Thymus (tissue), 11 donors: ENCODE data around the gene SYT17. TPM values are rescaled to one million over a fixed set of nuclear protein-coding genes. Genes with fewer than 3 reads are reported as not detected.

Experiments used
- DNase-seq, 9 donors: peaks; one replicate each; pipeline ENCODE4 v3.0.0-alpha.2; 2013; ENCODE audit warnings: low spot score in 9 of 9, low read depth in 6 of 9, missing footprints in 1 of 9
- H3K27ac ChIP-seq, 2 donors: one replicate each; pipeline ENCODE4 v1.5.1; 2013; ENCODE audit warnings: control low read depth in 1 of 2, low read depth in 1 of 2, low read length in 1 of 2, mild to moderate bottlenecking in 1 of 2, moderate library complexity in 1 of 2
- H3K27me3 ChIP-seq, 2 donors: one replicate each; pipeline ENCODE4 v1.5.1; 2013; ENCODE audit warnings: low read length in 1 of 2; ENCODE audit not compliant: control insufficient read depth in 2 of 2, insufficient read depth in 1 of 2
- H3K36me3 ChIP-seq, 2 donors: one replicate each; pipeline ENCODE4 v1.5.1; 2013; ENCODE audit warnings: low read length in 1 of 2, mild to moderate bottlenecking in 1 of 2, moderate library complexity in 1 of 2; ENCODE audit not compliant: control insufficient read depth in 2 of 2, insufficient read depth in 2 of 2
- H3K4me1 ChIP-seq, 2 donors: one replicate each; pipeline ENCODE4 v1.5.1; 2013; ENCODE audit warnings: low read length in 2 of 2; ENCODE audit not compliant: control insufficient read depth in 2 of 2, insufficient read depth in 2 of 2
- H3K4me3 ChIP-seq, 2 donors: one replicate each; pipeline ENCODE4 v1.5.1; 2013; ENCODE audit warnings: low read length in 2 of 2, control low read depth in 1 of 2, mild to moderate bottlenecking in 1 of 2
- H3K9me3 ChIP-seq, 2 donors: one replicate each; pipeline ENCODE4 v1.5.1; 2013; ENCODE audit warnings: low read length in 1 of 2, mild to moderate bottlenecking in 1 of 2; ENCODE audit not compliant: control insufficient read depth in 2 of 2, insufficient read depth in 1 of 2
- WGBS: extraction: QIAGEN DNeasy Blood & Tissue Kit; methylation state at CpG from one replicate; pipeline ENCODE4 v1.1.7; 2013; 5-methylcytosine and 5-hydroxymethylcytosine counted together
- polyA plus RNA-seq: library from polyadenylated mRNA; stranded (reverse); fragments of 200-250 nt; gene quantifications from one replicate; pipeline ENCODE4 v1.2.3, GENCODE V29; 2013
- total RNA-seq: library from RNA; stranded (reverse); fragments of 120-200 nt; gene quantifications from one replicate; pipeline ENCODE4 v1.2.4, GENCODE V29; 2013
- donor health status: healthy.

The SYT17 gene
- total and polyA plus RNA-seq, 2 donors, result 0.38 to 0.52 TPM

DNA sequence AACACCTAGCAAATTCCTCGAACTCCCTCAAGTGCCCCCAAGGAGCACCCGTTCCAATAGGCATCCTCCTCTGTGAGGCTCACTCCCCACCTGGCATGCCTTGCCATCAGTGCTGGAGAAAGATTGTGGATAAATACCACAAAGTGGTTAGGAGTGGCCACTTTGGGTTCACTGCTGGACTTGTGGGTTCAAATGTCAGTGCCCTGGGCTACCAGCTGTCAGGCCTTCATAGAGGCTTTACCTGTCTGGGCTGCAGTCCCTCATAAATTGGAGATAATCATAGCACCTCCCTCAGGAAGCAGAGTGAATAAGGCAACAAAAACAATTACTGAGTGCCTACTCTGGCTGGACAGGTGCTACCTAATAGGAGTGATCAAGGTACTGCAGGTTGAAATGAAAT lies 1.5 kb upstream of the SYT17 start:
- peaks cover 30 to 35% of the 10 kb centered on the region in 2 donors for H3K27me3 ChIP-seq
- DNase-seq, result no peak
- H3K36me3 ChIP-seq, result no peaks in the 10 kb centered on the region
- no peaks in the 10 kb centered on the region for H3K9me3 ChIP-seq
- WGBS, result 91% methylated on average over 2 of the region's 2 CpGs
- H3K27ac ChIP-seq, result no peak overlapping the region
- no peak overlapping the region for H3K4me3 ChIP-seq
- H3K4me1 ChIP-seq, result no peaks in the 10 kb centered on the region

DNA sequence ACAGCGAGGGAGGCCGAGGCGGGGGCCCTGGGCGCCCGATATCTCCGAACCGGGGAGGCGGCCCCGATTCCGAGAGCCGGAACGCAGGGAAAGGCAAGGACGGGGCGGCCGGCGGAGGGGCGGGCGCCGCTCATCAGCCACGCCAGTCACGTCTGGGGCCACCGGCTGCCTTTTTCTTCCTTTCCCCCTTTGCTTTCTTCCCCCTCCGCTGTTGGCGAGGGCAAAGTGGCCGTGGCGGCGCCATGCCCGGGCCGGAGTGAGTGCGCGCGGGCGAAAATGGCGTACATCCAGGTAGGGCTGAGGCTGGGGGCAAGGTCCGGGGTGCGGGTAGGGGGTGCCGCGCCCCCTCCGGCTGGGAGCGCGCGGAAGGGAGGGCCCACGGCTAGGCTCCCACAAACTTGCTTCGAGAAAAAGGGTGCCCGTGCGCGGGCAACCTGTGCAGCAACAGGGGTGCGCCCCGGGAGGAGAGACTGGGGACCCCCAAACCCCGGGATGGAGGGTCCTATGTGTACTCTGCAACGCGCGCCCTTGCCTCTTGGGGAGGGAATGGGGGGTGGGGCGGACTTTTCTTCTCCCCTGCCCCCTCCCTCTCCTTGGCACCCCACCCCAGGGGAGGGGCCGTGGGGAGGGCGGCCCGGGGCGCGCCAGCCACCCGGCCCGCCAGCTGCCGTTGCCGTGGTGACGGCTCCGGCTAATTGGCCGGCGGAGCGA lies 486 bp downstream of the SYT17 start:
- Histone ChIP-seq H3K27ac (no peak overlapping the region), H3K4me1 (no peaks in the 10 kb centered on the region), H3K27me3 (peaks cover 30 to 35% of the 10 kb centered on the region in 2 donors), H3K4me3 (peak overlapping the region in 1 of 2 donors; percentile 18), H3K9me3 (no peaks in the 10 kb centered on the region), H3K36me3 (no peaks in the 10 kb centered on the region)
- DNase-seq, result no peak
- WGBS, result 2% methylated on average over 68 of the region's 68 CpGs

DNA sequence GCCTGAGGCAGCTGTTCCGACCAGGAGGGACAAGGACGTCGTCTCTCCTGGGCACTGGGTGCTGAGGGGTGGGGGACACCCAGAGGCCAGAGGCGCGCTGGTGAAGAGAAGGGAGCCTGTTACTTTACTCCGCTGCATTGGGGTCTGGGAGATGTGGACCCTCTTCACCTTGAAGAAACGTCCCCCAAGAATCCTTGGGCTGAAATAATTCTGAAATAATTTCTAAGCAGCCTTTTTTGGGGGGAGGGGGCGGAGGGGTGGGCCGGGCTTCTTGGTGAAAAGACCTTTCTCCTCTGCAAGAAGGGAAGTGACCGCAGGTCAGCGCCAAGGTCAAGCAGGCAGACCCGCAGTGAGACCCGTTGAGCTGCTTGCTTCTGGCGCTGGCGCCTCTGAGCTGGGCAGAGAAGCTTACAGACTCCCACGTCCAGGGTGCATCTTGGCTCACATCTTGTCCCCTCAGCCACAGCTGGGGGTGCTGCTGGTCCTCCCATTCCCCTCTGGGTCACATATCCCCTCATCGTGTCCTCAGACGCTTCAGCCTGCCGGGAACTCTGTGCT lies 1.1 kb downstream of the SYT17 start:
- no peaks in the 10 kb centered on the region for H3K9me3 ChIP-seq
- H3K4me3 ChIP-seq, result no peak overlapping the region
- H3K4me1 ChIP-seq, result no peaks in the 10 kb centered on the region
- no peak for DNase-seq
- no peak overlapping the region for H3K27ac ChIP-seq
- H3K27me3 ChIP-seq, result peaks cover 30 to 35% of the 10 kb centered on the region in 2 donors
- H3K36me3 ChIP-seq, result no peaks in the 10 kb centered on the region
- WGBS, result 30% methylated on average over 19 of the region's 19 CpGs

DNA sequence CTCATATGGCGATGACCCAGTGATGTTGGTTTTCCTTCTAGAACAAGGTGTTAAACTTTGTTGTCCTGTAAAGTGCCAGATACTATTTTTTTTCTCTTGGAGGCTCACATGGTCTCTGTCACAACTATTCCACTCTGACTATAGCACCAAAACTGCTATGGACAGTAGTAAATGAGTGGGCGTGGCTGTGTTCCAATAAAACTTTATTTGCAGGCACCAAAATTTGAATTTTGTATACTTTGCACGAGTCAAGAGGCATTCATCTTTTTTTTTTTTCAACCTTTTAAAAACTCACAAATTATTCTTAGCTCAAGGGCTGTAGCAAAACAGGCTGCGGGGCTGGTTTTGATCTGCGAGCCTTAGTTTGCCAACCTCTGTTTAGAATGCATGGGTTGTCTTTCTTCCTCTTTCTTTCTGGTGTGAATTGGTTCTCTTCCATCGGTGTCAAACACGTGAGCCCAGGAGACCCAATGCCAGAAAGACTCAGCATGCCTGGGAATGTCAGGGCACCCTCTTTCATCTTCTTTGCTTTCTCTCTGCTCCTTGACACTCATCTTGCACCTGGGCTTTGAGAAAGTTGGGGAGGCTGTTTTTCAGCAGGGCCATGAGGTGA lies 2.1 kb downstream of the SYT17 start:
- Histone ChIP-seq H3K4me3 (no peak overlapping the region), H3K4me1 (no peaks in the 10 kb centered on the region), H3K27me3 (peaks cover 30 to 35% of the 10 kb centered on the region in 2 donors), H3K9me3 (no peaks in the 10 kb centered on the region), H3K27ac (no peak overlapping the region), H3K36me3 (no peaks in the 10 kb centered on the region)
- WGBS, result 86% methylated on average over 7 of the region's 7 CpGs
- DNase-seq, result no peak

DNA sequence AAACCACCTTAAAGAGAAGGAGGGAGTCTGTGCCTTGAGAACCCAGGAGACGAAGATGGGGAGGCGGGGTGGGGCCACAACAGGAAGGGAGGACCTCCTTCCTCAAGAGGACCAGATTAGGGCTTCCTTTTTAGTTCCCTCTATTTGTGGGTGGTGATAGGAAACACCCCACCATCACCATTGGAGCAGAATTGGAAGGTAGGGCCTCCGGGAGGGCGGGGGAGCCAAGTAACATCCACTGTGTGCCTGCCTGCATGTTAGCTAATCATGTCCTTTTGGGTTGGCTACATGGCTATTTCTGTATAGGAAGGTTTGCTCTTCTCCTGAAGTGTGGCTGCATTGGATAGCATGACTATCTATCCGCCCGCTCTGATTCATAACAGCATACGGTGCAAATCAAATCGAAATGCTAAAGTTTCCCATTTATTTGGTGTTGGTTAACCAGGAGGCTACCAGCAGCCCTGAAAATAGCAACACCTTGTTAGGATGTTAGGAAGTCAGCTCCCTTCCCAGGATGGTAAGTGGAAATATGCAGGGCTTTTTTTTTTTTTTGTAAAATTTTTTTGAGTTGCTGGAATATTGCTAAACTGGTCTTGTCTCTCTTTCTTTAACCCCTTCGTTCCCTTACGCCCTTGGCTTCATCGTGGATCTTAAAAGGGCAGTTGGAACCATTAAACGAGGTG lies 4.2 kb downstream of the SYT17 start:
- 91% methylated on average over 12 of the region's 12 CpGs for WGBS
- Histone ChIP-seq H3K27ac (no peak overlapping the region), H3K36me3 (no peaks in the 10 kb centered on the region), H3K9me3 (no peaks in the 10 kb centered on the region), H3K4me3 (no peak overlapping the region), H3K4me1 (no peaks in the 10 kb centered on the region), H3K27me3 (peaks cover 24 to 29% of the 10 kb centered on the region in 2 donors)
- DNase-seq, result no peak

DNA sequence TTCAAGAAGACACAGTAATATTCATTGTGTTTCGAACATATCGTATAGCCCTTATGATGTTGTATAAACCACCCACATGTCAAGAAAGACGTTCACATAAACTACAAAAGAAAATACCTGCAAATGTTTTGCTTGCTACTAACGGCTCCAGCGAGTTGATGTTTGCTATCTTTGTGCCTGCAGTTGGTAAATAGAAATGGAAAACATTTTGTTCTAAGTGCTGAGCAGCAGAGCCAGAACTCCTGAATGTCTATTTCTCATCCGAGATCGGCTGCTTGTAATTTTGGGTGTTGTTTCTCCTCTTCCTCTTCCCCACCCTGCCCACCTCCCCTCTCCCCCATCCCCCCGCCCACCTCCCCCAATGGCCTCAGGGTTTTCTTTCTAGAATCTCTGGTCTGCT lies 5.0 kb downstream of the SYT17 start:
- WGBS, result 91% methylated on average over 8 of the region's 8 CpGs
- no peak for DNase-seq
- Histone ChIP-seq H3K4me3 (no peak overlapping the region), H3K9me3 (no peaks in the 10 kb centered on the region), H3K4me1 (no peaks in the 10 kb centered on the region), H3K27ac (no peak overlapping the region), H3K27me3 (peaks cover 19 to 22% of the 10 kb centered on the region in 2 donors), H3K36me3 (no peaks in the 10 kb centered on the region)

DNA sequence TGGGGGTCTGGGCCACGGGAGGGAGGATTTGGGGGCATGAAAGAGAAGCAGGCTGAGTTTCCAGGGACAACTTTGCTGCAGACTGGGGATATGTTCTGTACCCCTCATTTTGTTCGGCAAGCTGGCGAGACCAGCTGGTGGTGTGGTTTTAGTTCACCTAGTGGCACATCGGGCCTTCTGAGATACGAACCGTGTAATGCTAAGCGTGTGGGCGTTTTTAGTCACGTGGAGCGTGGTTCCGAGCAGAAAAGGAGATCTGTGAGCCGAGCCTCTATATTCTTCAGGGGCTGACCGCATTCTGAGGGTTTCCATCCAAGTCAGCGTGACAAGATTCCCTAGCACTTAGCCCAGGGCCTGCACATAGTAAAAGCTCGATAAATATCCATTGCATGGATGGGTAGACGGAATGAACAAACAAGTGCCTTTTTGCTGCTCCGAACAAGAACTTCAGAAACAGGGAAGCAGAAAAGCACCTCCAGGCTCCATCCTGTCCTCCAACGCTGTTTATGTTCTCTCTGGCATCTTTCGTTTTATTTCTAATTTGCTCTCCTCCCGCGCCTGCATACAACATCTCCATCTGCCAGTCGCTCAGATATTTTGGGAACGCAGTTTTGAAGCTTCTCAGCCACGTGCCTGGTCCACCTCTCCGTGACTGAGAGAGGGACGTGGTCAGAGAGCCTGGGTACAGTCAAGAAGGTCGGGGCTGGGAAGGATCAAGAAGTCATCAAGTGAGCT lies 5.8 kb downstream of the SYT17 start:
- peaks cover 12 to 15% of the 10 kb centered on the region in 2 donors for H3K27me3 ChIP-seq
- 96% methylated on average over 27 of the region's 27 CpGs for WGBS
- no peak overlapping the region for H3K27ac ChIP-seq
- no peaks in the 10 kb centered on the region for H3K4me1 ChIP-seq
- no peaks in the 10 kb centered on the region for H3K36me3 ChIP-seq
- no peak overlapping the region for H3K4me3 ChIP-seq
- no peak for DNase-seq
- H3K9me3 ChIP-seq, result no peaks in the 10 kb centered on the region

DNA sequence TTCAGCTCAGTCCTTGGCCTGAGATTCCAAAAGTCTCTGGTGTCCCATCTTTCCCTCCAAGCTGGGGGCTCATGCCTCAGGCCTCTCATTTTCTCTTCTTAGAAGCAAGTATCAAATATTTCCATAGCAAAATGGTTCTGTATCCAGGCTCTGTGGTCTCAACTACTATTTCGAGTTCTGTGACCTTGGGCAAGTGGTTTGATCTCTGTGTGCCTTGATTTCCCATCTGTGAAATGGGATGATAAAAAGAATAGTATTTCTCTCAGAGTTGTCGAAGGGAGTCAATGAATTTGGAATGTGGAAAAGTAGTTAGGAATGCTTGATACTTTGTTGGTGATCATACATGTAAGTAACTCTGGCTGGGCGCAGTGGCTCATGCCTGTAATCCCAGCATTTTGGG lies 6.4 kb downstream of the SYT17 start:
- Histone ChIP-seq H3K36me3 (no peaks in the 10 kb centered on the region), H3K4me1 (no peaks in the 10 kb centered on the region), H3K27me3 (peaks cover 5 to 8% of the 10 kb centered on the region in 2 donors), H3K27ac (no peak overlapping the region), H3K9me3 (no peaks in the 10 kb centered on the region), H3K4me3 (no peak overlapping the region)
- 92% methylated on average over 3 of the region's 3 CpGs for WGBS
- DNase-seq, result no peak
